B cell (primary cell): ENCODE results near the gene ZNF718.

Source experiments
- CTCF ChIP-seq: fragments of 200-600 bp; IDR thresholded peaks from one replicate; pipeline ENCODE4 v1.8.0; 2022; ENCODE audit warnings: antibody characterized with exemption, mild to moderate bottlenecking
- EZH2 ChIP-seq: IDR thresholded peaks from 2 replicates; pipeline ENCODE4 v1.6.1; 2012; ENCODE audit warnings: borderline replicate concordance, low read depth, mild to moderate bottlenecking, moderate library complexity, low read length; ENCODE audit not compliant: insufficient read depth, poor library complexity, severe bottlenecking

DNA sequence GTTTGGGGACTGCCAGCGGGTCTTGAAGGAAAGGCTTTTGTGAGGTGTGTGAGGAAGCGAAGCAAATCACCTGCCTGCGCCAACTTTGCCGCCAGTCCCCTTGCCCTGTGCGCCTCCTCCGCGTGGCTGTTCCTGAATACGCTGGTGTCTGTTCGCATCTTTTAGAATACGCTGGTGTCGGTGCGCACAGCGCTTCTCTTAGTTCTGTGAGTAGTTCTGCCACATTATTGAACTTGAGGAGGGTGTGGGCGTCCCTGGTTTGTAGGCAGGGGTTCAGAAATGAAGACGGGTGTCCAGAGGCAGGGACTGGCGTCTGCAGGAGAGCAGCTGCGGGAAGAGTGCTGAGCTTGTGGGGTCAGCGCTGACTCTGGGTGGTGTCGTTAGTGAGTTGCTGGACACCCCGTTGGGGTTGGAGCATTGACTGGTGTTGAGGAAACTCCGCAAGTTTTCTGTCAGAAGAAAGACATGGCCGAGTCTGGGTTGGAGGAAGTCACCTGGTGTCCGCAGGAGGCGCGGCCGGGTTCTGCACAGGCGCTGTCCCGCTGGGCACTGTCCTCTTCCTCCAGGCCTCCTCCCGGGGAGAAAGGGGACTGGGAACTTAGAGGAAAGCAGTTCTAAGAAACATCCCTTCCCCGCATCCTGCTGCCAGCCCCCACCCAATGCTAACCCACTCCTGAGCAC lies 930 bp downstream of the ZNF718 start:
- TF ChIP-seq CTCF (no peak), EZH2 (no peak)
